CD4-positive, alpha-beta T cell treated with Interferon gamma for 1 hour (primary cell): Measurements from ENCODE around the gene POLD2.

Experiments
- DNase-seq: peaks from one replicate; pipeline ENCODE4 v3.0.0-alpha.2; 2020

The POLD2 gene

DNA sequence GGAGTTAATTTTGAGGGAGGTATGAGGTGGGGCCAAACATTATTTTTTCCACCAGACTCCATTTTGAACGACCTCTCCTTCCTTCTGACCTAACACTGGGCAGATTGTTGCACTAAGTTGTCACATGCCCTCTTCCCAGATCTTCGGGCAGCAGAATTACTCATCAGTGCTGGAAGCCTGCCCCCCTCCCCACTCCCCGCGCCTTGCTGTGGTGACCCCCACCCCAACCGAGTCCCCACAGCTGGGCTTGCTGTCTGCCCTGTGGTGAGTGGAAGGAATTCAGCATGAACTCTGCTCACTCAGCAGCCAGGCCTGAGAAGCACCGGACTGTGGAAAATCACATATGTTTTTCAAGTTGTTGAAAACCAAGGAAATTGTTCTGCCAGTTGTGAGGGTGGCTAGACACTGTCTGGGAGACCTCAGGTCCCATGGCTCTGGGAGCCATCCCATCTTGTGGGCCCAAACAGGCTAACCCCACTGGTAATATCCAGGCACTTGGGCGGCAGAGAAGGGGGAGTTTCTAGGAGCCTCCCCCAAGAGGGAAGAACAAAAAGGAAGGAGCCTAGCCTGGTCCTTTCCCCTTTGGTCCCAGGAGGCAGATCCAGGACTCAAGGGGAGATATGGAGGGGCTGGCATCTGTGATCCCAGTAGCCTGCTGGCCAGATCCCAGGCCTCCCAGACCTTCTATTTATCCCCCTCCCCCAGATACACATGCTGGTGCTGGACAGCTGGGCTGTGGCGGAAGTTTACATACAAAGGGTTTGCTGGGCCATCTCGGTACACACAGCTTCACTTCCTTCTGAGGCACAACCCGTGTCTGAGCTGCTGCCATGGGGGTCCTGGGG, 22.7 kb downstream of the POLD2 start:
- DNase-seq = no peak

DNA sequence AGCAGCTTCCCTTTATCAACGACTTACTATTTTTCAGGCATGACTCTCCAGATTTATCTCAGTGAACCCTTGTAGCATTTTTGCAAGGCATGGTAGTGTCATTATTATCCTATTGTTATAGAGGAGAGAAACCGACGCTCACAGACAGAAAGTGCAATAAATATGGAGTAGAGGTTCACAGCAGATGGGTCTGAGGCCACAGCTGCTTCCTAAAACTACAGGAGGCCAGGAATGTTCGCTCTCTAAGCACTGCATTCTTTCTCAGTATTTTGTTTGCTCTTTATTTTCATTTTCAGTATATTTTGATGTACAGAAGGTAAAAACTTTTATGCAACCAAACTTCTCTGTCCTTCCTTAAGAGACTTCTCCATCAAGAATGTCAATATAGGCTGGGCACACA, 23.7 kb downstream of the POLD2 start:
- DNase-seq = no peak

DNA sequence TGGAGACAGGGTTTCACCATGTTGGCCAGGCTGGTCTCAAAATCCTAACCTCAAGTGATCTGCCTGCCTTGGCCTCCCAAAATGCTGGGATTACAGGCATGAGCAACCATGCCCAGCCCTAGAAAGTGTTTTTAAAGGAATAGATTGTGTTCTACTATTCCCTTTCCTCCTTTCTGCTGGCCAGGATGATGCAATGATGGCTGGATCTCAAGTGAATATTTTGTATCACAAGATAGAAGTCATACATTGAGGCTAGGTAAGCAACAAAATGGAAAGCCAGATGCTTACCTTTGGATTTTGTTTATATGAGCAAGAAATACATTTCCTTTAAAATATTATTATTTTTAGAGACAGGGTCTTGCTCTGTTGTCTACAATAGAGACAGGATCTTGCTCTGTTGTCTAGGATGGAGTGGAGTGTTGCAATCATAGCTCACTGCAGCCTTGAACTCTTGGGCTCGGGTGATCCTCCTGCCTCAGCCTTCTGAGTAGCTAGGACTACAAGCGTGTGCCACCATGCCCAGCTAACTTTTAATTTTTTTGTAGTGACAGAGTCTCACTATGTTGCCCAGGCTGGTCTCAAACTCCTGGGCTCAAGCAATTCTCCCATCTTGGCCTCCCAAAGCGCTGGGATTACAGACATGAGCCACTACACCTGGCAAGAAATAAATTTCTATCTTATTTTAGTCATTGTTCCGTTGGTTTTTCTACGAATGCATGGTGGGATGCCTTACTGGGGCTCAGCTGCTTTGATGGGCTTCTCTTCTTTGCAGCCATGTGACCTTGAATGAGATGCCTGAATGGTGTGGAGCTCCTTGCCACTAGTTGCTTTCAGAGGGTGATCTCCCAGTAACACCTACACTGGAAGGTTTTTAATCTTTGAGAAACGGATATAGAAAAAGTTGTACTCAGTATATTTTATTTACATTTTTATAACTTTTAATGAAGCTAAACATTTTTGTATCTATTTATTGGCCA, 25.0 kb downstream of the POLD2 start:
- no peak for DNase-seq

DNA sequence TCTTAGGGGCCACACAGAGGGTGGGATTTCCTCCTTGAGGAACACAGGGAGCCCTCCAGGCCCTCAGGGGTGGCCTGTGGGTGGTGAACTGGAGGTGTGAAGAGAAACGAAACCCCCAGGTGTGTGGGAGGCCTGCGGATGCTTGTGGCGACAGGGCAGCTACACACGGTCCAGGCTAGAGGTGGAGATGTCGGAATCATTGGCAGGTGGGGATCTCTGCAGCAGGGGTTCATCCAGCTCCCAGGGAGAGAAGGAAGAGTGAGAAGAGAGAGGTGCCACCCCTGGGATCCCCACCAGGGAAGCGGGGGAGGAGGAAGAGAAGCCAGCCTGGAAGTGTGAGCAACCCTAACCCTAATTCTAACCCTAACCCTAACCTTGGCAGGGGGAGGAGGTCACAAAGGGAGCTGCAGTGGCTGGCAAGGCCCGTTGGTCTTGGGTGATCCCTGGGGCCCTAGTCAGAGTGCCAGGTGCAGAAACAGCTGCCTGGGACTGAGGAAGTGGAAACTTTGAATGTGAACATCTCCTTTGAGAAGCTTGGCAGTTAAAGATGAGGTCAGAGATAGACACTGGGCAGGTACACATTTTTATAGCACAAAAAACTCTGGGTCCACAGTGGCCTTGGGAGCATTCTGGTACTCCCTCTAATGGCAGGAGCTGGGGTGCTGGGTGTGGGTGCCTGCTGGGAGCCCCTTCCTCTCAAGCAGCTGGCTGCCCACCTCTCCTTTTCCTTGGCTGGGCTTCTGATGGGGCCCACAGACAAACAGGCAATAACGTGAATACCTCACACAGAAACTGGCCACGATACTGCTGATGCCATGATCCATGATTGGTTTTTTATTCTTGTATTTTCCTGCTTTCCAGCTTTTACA, 26.1 kb downstream of the POLD2 start:
- DNase-seq = peak; percentile 45

DNA sequence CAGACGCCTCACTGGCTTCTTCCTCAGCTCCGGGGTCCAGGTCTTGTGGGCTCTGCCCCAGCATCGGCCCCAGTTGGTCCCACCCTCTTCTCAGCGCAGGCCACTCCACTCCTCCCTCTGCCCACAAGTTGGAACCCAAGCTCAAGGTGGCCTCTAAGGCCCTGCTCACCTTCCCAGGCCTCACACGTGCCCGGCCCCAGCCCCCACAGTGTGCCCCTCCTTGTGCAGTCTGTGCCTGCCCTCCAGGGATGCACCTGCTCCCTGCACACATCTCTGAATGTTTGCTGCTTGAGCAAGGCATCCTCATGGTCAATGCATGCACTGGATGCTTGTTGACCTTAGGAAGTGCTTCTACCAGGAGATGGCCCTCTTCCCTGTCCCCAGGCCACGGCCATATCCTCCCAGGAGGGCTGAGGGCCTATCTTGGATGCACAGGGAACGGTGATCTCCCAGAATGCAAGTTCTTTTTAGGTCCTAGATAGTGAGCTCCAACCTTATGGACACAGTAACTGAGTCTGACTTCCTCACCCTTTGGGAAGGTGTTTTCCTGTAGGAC, 26.9 kb downstream of the POLD2 start:
- DNase-seq = no peak

DNA sequence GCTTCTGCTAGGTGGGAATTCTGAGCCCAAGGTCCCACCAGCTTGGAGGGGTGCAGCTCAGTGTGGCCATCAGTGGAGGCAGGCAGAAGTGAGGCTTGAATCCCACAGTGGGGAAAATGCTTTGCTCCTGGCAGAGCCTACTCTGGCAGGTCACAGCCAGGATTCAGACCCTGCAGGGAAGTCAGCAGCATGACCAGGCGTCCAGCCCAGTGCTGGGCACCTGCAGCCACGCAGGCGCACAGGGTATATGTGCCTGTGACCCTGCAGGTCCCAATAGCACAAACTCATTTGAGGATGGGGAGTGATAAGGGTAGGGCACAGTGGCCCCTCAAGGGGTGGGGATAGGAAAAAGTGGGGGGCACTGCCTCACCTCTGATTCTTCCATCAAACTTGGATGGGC, 27.6 kb downstream of the POLD2 start:
- no peak for DNase-seq

DNA sequence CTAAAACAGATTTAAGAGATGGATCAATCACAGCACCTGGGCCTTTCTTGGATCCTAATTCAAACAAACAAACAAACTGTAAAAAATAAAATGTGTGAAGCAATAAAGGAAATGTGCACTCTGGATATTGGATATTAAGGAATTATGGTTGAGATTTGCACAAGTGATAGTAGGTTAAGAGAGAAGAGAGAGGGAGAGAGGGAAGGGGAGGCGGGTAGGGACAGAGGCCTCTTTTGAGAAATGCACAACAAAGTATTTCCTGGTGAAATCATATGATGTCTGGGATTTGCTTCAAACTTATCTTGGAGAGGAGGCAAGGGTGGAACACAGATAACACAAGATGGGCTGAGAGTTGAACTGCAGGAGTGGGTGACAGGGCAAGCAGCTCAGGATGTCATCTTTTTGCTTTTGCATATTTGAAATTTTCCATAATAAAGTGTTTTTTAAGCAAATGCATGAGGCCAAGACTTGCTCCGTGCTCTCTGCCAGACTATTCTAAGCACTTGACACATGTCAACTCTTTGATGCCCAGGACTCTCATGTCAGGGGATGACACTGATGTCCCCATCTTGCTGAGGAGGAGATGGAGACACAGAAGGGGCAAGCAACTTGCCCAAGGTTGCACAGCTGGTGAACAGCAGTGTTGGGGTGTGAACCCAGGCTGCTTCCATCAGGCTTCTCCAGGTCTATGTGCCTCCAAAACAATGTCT, 28.3 kb downstream of the POLD2 start:
- DNase-seq = no peak

DNA sequence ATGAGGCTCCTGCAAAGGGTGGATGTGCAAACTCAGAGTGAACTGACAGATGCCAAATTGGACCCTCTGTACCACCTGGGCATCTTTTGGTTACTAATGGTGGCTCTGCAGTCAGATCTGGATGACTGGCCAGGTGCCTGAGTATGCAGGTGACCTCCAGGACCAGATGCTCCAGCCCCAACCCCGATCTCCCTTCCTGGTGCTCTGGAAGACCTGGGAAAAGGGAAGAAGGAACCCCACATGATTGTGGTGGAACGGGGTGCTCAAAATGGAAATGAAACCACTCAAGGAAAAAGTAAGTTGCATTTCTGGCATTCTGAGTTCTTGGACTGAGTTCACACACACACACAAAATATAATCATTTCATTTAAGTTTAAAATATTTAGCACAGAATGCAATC, 29.0 kb downstream of the POLD2 start:
- DNase-seq = no peak

DNA sequence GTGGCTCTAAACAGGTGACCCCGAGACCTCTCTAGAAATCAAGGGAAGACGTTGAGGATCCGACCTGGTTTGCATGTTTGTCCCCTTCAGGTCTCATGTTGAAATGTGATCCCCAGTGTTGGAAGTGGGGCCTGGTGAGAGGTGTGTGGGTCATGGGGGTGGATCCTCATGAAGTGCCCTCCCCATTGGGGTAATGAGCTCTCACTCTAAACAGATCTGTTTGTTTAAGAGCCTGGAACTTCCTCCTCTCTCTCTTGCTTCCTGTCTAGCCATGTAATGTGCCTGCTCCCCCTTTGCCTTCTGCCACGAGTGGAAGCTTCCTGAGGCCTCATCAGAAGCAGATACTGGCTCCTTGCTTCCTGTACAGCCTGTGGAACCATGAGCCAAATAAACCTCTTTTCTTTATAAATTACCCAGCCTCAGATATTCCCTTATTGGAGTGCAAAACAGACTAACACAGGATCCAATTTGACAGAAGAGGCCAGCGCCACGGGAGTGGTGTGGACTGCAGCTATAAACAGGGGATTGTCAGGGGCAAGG, 30.2 kb downstream of the POLD2 start:
- no peak for DNase-seq

DNA sequence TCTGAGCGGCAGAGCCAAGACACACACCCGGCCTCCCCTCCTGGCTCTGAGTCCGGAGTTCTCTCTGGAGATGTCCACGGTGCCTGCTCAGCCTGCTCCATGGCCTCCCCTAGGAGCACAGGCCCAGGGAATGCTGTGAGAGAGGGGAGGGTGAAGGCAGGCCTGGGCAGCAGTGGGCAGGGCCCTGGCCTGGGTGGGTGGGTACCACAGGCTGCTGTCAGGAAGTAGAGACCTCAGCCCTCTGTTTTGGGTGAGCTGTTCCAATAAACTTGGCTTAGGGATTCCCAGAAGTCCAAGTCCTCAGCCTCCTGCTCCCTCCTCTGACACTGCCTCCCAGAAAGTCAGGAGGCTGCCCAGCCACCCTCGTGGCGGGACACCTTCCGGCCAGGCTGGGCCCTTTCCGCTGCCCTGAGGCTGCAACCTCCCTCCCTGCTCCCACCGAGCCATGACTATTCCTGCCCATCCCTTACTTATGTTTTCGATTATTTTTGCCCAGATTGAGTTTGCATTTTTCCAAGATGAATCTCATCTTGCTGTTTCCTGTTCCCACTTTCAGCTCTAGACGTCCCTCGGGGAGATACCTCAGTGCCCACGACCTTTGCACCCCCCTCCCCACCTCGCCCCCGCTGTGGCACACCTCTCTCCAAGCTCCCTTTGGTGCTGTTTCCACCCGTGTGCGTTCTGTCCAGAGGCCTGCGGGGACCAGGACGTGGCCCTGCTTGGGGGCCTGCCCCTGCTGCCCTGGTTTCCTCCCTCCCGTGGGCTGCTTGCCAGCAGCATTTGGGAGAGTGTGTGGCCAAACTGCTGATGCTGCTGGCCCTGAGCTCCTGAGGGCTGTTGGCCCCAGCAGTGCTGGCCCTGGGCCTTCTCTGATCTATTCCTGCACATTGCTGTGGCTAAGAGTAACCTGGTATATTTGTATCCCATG, 35.2 kb downstream of the POLD2 start:
- DNase-seq = no peak

DNA sequence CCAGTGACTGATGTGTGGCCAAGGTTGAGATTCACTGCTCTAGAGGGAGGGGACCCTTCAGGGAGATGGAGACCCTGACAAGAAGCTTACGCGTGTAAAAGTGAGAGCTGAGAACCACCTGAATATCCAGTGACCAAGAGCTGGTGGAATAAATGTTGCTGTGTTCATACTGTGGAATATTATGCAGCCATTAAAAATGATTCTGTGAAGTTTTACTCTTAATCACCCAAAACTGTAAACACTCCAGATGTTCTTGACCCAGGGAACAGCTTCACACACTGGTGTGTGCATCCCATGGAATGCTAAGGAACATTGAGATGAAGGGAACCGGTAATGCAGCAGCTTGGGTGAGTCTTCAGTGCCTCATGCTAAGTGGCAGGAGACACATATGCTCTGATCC, 36.7 kb downstream of the POLD2 start:
- no peak for DNase-seq

DNA sequence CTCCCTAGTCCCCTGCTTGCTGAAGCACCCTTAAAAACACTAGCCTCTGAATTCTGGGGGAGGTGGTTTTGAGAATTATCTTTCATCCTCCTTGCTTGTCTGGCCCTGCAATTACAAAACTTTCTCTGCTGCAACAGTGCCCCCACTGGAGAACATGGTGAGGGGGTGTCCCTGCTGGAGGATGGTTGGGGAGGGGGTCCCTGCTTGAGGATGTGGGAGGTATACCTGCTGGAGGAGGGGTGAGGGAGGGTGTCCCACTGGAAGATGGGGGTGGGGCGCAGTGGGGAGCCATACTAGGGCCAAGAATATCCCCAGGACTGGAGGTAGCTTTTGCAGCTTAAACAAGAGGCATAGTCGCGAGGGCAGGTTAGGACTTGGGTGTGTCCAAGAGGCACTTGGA, 37.8 kb downstream of the POLD2 start:
- DNase-seq = no peak

DNA sequence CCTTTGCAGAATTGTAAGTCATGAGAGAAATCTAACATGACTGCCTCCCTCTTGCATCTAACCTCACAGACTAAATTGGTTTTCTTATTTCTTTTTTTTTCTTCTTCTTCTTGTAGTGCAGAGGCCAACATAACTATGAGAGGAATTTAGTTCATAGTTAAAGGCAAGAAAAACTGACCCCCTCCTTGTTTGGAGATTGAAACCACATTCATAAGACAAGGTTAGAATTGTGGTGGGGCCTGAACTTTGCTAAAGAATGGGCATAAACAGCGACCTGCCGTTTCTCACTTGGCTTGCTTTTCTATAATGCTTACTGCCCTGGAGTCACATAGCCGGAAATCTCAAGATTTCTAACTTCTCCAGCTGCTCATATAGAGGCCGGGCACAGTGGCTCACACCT, 38.6 kb downstream of the POLD2 start:
- DNase-seq = no peak

DNA sequence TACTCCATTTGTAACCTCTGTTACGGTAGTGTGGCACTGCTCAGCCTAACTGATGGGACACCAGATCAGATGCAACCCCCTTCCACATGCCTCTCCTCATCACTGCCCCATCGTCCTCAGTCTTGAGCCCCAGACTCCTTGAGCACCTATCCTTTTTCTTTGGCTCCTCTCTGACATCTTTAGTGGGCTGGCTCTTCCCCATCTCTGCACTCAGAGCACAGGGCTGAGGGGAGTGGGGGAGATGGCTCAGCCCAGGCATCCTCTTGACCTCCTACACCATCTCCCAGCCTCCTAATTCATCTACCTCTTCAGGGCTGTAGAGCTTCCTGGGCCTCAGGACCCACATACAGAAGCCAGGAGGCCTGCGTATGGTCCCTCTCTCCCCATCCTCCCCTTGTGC, 39.6 kb downstream of the POLD2 start:
- DNase-seq = no peak

DNA sequence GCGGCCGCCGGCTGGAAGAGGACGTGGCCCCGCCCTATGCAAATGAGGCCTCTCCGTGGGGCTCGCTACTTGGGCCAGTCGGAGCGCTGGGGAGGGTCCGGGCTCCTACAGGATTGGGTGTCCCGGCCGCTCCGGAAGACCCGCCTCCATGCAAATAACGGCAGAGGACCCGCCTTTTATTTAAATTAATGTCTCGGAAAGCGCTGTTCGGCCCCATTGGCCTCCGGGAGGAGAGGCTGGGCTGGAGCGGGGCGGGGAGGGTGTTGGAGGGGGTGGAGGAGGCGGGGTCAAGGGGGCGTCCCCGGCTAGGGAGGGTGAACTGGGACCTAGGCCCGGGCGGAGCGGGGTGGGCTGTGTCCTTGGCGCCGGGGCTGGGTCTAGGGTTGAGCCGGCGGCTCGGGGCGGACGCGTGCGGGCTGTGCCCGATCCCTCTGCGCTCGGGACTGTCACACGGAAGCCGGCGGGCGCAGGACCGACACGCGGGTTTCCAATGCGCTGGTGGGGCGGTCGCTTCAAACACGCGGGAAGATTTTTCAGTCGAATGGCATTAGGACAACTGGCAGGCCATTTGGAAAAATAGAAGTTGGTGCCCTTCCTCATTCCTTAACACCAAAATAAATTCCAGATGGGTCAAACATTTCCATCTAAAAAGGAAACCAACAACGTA, 40.7 kb downstream of the POLD2 start:
- DNase-seq = peak; percentile 100

DNA sequence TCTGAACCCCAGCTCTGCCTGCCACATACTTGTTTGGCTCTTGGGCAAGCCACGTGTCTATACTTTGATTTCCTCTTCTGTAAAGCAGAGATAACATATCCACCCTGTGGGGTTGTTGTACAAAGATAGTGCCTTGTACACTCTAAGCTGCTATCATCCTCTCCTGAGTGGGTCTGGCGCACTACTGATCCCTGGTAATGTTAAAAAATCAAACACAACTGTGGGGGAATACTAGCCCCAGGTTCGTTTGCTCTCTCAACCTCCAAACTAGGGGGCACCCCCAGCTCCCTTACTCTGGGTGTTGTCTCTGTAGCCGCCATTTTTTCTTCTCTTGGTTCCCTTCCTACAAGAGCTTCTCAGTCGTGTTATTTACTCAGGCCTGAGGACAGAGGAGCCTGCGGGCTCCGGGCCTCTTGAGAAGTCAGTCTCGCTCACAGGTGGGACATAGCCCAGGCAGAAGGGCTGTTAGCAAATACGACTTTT, 42.0 kb downstream of the POLD2 start:
- no peak for DNase-seq

DNA sequence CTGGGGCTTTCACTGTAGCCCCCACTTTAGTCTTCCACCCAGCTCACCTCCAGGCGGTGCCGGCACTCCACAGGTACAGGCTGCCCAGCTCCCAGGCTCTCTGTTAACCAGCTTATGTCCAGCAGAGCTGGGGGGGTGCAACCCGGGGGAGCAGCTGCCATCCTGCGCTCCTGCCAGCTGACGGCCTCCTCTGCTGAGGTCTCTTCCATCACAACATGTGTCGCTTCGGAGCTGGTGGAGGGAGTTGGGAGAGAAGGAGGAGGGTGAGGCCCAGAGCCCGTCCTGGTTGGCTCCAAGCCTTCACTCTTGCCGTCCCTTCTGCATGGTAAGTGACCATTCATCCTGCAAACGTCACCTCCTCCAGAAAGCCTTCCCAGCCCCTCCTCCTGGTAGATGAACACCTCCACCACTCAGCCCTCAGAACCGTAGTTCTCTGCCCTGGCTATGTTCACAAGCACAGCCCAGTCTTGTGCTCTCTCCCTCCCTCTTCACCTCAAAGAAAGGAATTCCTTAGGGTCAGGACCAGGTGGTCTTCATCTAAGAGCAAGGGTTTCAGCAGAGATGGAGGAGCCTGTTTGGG, 42.6 kb downstream of the POLD2 start:
- DNase-seq = no peak

DNA sequence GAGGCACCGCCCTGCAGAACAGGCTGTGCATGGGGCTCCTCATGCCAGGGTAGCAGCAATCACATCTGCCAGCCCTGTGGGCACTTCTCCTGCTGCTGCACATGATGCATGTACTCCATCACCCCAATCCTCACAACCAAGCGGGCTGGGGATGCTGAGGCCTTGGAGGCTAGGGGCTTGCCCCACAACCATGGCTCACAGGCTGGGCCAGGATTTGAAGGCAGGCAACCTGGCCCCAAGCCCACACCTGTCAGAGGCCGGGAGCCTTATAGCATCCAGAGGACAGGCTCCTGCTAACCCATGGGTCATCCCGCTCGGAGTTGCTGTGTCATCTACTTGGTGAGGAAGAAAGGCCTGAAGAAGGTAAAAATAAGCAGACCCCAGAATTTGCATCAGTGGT, 43.2 kb downstream of the POLD2 start:
- DNase-seq = no peak

DNA sequence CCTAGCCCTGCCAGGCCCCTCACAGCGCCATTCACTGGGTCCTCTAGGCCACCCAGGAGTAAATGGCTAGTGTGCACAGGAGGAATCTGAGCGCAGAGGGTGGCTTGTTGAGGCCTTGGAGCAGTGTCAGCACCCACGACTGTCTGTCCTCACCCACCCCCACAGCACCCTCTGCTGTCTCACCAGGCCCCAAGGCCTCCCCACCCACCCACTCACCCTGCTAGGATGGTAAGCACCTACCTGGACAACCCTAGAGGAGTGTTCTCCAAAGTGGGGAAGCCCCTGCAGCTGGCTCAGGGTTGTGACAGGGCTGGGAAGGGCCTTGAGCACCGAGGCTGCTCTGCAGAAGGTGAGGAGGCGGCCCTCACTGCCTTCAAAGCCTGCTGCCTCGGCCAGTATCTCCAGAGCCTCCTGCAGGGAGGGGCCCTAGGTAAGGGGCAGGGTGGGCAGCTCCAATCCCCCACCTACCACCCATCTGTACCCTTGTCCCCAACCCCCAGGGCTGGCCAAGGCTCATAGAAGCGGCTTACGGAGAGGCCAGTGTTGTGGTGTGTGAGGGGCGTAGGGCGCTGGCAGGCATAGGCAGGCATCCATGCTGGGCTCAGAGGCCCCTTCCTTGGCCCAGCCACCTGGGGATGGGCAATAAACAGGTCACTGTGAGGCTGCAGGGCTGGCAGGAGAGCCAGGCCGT, 43.9 kb downstream of the POLD2 start:
- DNase-seq = no peak
